AG04450 (cell line): ENCODE results near the gene NDUFA3. TPM values are rescaled to one million over a fixed set of nuclear protein-coding genes. Genes with fewer than 3 reads are reported as not detected.
A peak's percentile ranks its signal among the peaks of the same experiment; 100 is the strongest.

ENCODE experiments used
- CTCF ChIA-PET: fragments of 300-600, 350-600 bp; formaldehyde crosslinking; extraction: SDS; loops from one replicate; lab custom pipeline; 2022; ENCODE audit warnings: antibody characterized with exemption, inconsistent platforms; lab: Charles Lee
- POLR2A ChIA-PET: fragments of 350-600 bp; formaldehyde crosslinking; extraction: SDS; loops from one replicate; lab custom pipeline; 2021; ENCODE audit warnings: antibody characterized with exemption, inconsistent platforms; lab: Yijun Ruan, JAX
- DNase-seq: peaks from one replicate; pipeline ENCODE4 v3.0.0-alpha.2; 2011; ENCODE audit warnings: low read depth, low spot score
- H3K27ac ChIP-seq: one replicate; pipeline ENCODE4 v1.5.1; 2012; ENCODE audit warnings: low read depth, low read length, control low read depth
- H3K27me3 ChIP-seq: one replicate; pipeline ENCODE4 v1.6.0; 2012; ENCODE audit warnings: low read length; ENCODE audit not compliant: control insufficient read depth, insufficient read depth
- H3K4me3 ChIP-seq: 2 replicates; pipeline ENCODE4 v1.5.1; 2011; ENCODE audit warnings: mild to moderate bottlenecking, low read depth, low read length, control low read depth
- H3K9me3 ChIP-seq: 2 replicates; pipeline ENCODE4 v1.5.1; 2012; ENCODE audit warnings: low read length; ENCODE audit not compliant: control insufficient read depth, insufficient read depth
- CTCF ChIP-seq: IDR thresholded peaks from 2 replicates; pipeline ENCODE4 v1.5.1; 2011; ENCODE audit warnings: low read depth, low read length, control low read depth, inconsistent platforms
- polyA plus RNA-seq: library from polyadenylated mRNA; depleted of rRNA; stranded (reverse); fragments of >200 nt; gene quantifications from 2 replicates; pipeline ENCODE4 v1.2.3, GENCODE V29; 2011

The NDUFA3 gene
- polyA plus RNA-seq, 1 experiment: 35.4 TPM

- DNase-seq: no peak
- TF ChIP-seq CTCF: no peak
- no peaks in the 10 kb centered on the region for H3K27me3 ChIP-seq
- ChIA-PET POLR2A (interaction anchor here (1.2 kb wide), 1 partner anchor 17 kb away, joined by 3 read pairs; no protein-coding TSS in a partner anchor), CTCF (no interaction called here)
- no peaks in the 10 kb centered on the region for H3K9me3 ChIP-seq
- H3K4me3 ChIP-seq: no peak overlapping the region
- peak overlapping the region; percentile 31 for H3K27ac ChIP-seq
Observed at GRCh38 chr19:54153731-54154326, 51.2 kb downstream of the NDUFA3 start.

- H3K27me3 ChIP-seq: no peaks in the 10 kb centered on the region
- CTCF ChIA-PET: no interaction called here
- TF ChIP-seq CTCF: no peak
- no peak overlapping the region for H3K4me3 ChIP-seq
- no peak overlapping the region for H3K27ac ChIP-seq
- no peak for DNase-seq
- POLR2A ChIA-PET: no interaction called here
- no peaks in the 10 kb centered on the region for H3K9me3 ChIP-seq
Observed at GRCh38 chr19:54154603-54155345, 52.1 kb downstream of the NDUFA3 start.

GRCh38 chr19:54155694-54156093, 53.0 kb downstream of the NDUFA3 start:
- TF ChIP-seq CTCF: no peak
- H3K9me3 ChIP-seq: no peaks in the 10 kb centered on the region
- ChIA-PET POLR2A (interaction anchor here (0.9 kb wide), 1 partner anchor 19 kb away, joined by 4 read pairs; the partner anchor contains the start of gene CNOT3), CTCF (no interaction called here)
- H3K27me3 ChIP-seq: no peaks in the 10 kb centered on the region
- DNase-seq: no peak
- no peak overlapping the region for H3K27ac ChIP-seq
- H3K4me3 ChIP-seq: no peak overlapping the region

- CTCF ChIA-PET: no interaction called here
- POLR2A ChIA-PET: interaction anchor here (0.8 to 0.9 kb wide), 2 partner anchors 19 to 34 kb away, joined by 3 to 4 read pairs; partner anchors contain the start of genes CNOT3 and TSEN34
Observed at GRCh38 chr19:54156490-54156889, 53.8 kb downstream of the NDUFA3 start.

More at GRCh38 chr19:54156490-54156889, 53.8 kb downstream of the NDUFA3 start:
- Histone ChIP-seq H3K4me3 (no peak overlapping the region), H3K9me3 (no peaks in the 10 kb centered on the region), H3K27ac (no peak overlapping the region), H3K27me3 (no peaks in the 10 kb centered on the region)
- no peak for TF ChIP-seq CTCF
- DNase-seq: no peak
